Activated B cell treated with CpG ODN at 0.5 μM for 24 hours (primary cell): ENCODE measurements around the gene RSPO3. TPM values are rescaled to one million over a fixed set of nuclear protein-coding genes. Genes with fewer than 3 reads are reported as not detected.

Experiments used
- ATAC-seq: fragments of 200-7000 bp; cut with Tn5 transposase; one replicate; pipeline ENCODE4 v1.10.0; 2021; ENCODE audit warnings: low read depth, mild to moderate bottlenecking, moderate library complexity
- CTCF ChIA-PET: fragments of 350-600 bp; sonication (Branson Sonifier 250); formaldehyde crosslinking; loops from one replicate; lab custom pipeline; 2021; ENCODE audit warnings: antibody characterized with exemption; lab: Charles Lee
- POLR2A ChIA-PET: fragments of 350-600 bp; sonication (Branson Sonifier 250); formaldehyde crosslinking; loops from one replicate; lab custom pipeline; 2021; ENCODE audit warnings: antibody characterized with exemption; lab: Charles Lee
- DNase-seq: peaks from one replicate; pipeline ENCODE4 v3.0.0; 2022
- H3K27ac Mint-ChIP-seq: one replicate; pipeline ENCODE4 v1.8.0; 2020; ENCODE audit warnings: mixed read lengths
- H3K27me3 Mint-ChIP-seq: one replicate; pipeline ENCODE4 v1.8.0; 2021; ENCODE audit warnings: mixed read lengths
- H3K36me3 Mint-ChIP-seq: one replicate; pipeline ENCODE4 v1.8.0; 2021; ENCODE audit warnings: low read depth, mixed read lengths
- H3K4me1 Mint-ChIP-seq: one replicate; pipeline ENCODE4 v1.8.0; 2021; ENCODE audit warnings: mixed read lengths
- H3K4me3 Mint-ChIP-seq: one replicate; pipeline ENCODE4 v1.8.0; 2020; ENCODE audit warnings: mild to moderate bottlenecking, mixed read lengths
- H3K9me3 Mint-ChIP-seq: one replicate; pipeline ENCODE4 v1.8.0; 2020; ENCODE audit warnings: mixed read lengths
- CTCF ChIP-seq: fragments of 200-600 bp; IDR thresholded peaks from one replicate; pipeline ENCODE4 v1.8.0; 2022; ENCODE audit warnings: antibody characterized with exemption, mild to moderate bottlenecking
- intact Hi-C: fragments of 100-400 bp; cut with micrococcal nuclease; formaldehyde crosslinking; loops from one replicate; pipeline ENCODE4 v1.15.1; 2024
- total RNA-seq: library from RNA; stranded (reverse); gene quantifications from 2 replicates; pipeline ENCODE4 v1.2.3, GENCODE V29; 2022

The RSPO3 gene
- total RNA-seq, 1 donor from 2014 or later, result not detected

GRCh38 chr6:127147534-127147933 is 29.1 kb downstream of the RSPO3 start:
- intact Hi-C loops, result no loop called here
- no peak for ATAC-seq
- CTCF ChIA-PET, result no interaction called here
- H3K36me3 Mint-ChIP-seq, result no peaks in the 10 kb centered on the region
- H3K27me3 Mint-ChIP-seq, result peaks cover 8% of the 10 kb centered on the region
- no peaks in the 10 kb centered on the region for H3K9me3 Mint-ChIP-seq
- TF ChIP-seq CTCF, result no peak
- POLR2A ChIA-PET, result no interaction called here
- no peak for DNase-seq
- no peak overlapping the region for H3K27ac Mint-ChIP-seq
- H3K4me3 Mint-ChIP-seq, result no peak overlapping the region
- H3K4me1 Mint-ChIP-seq, result no peaks in the 10 kb centered on the region

- DNase-seq, result no peak
- H3K4me3 Mint-ChIP-seq, result no peak overlapping the region
- intact Hi-C loops, result no loop called here
- ChIA-PET CTCF (no interaction called here), POLR2A (no interaction called here)
- no peak for ATAC-seq
- no peaks in the 10 kb centered on the region for H3K4me1 Mint-ChIP-seq
- H3K27me3 Mint-ChIP-seq, result peaks cover 8% of the 10 kb centered on the region
- H3K36me3 Mint-ChIP-seq, result no peaks in the 10 kb centered on the region
- H3K9me3 Mint-ChIP-seq, result no peaks in the 10 kb centered on the region
- no peak overlapping the region for H3K27ac Mint-ChIP-seq
- TF ChIP-seq CTCF, result no peak
These were observed 30.0 kb downstream of the RSPO3 start for GRCh38 chr6:127148511-127148910.

- Mint-ChIP-seq H3K9me3 (no peaks in the 10 kb centered on the region), H3K4me1 (no peaks in the 10 kb centered on the region), H3K4me3 (no peak overlapping the region), H3K36me3 (no peaks in the 10 kb centered on the region), H3K27me3 (peaks cover 3% of the 10 kb centered on the region), H3K27ac (no peak overlapping the region)
- CTCF ChIA-PET, result no interaction called here
- DNase-seq (no peak), ATAC-seq (no peak)
- POLR2A ChIA-PET, result no interaction called here
- intact Hi-C loops, result no loop called here
- no peak for TF ChIP-seq CTCF
These were observed 36.0 kb downstream of the RSPO3 start for GRCh38 chr6:127154509-127154908.

GRCh38 chr6:127160484-127160883 is 42.0 kb downstream of the RSPO3 start:
- ChIA-PET POLR2A (no interaction called here), CTCF (no interaction called here)
- Mint-ChIP-seq H3K27ac (no peak overlapping the region), H3K27me3 (peaks cover 3% of the 10 kb centered on the region), H3K4me1 (no peaks in the 10 kb centered on the region), H3K4me3 (no peak overlapping the region), H3K36me3 (no peaks in the 10 kb centered on the region), H3K9me3 (no peaks in the 10 kb centered on the region)
- no peak for ATAC-seq
- intact Hi-C loops, result no loop called here
- no peak for TF ChIP-seq CTCF
- DNase-seq, result no peak

GRCh38 chr6:127162836-127163235 is 44.4 kb downstream of the RSPO3 start:
- no peaks in the 10 kb centered on the region for H3K9me3 Mint-ChIP-seq
- CTCF ChIA-PET, result no interaction called here
- no peak overlapping the region for H3K4me3 Mint-ChIP-seq
- no peaks in the 10 kb centered on the region for H3K36me3 Mint-ChIP-seq
- H3K27ac Mint-ChIP-seq, result no peak overlapping the region
- no peaks in the 10 kb centered on the region for H3K4me1 Mint-ChIP-seq
- ATAC-seq (no peak), DNase-seq (no peak)
- peaks cover 3% of the 10 kb centered on the region for H3K27me3 Mint-ChIP-seq
- no peak for TF ChIP-seq CTCF
- POLR2A ChIA-PET, result no interaction called here
- intact Hi-C loops, result no loop called here
